ENCODE results near the gene RPL29. TPM values are rescaled to one million over a fixed set of nuclear protein-coding genes. Genes with fewer than 3 reads are reported as not detected.
A peak's percentile ranks its signal among the peaks of the same experiment; 100 is the strongest.

RPL29 gene
- total and polyA plus RNA-seq, 2 of the 13 experiments (the other 11 are each of a cell fraction or from before 2014, with no cell fraction given), result 1,348 to 2,263 TPM

GRCh38 chr3:51982352-51982837, 13.3 kb downstream of the RPL29 start (continued):
- TF ChIP-seq ZNF615 (CRISPR knock-in tag; IDR thresholded peaks at IDR 0.05; ENCODE audit: borderline replicate concordance), result no peak
- TF ChIP-seq CHCHD3 (CRISPR knock-in tag; IDR thresholded peaks at IDR 0.05), result no peak
- TF ChIP-seq SCMH1 (CRISPR knock-in tag; IDR thresholded peaks at IDR 0.05; ENCODE audit: borderline replicate concordance), result no peak
- TF ChIP-seq ZNF337 (CRISPR knock-in tag; IDR thresholded peaks at IDR 0.05; ENCODE audit: borderline replicate concordance, low read depth), result no peak
- no peak for TF ChIP-seq ZNF224 (CRISPR knock-in tag; IDR thresholded peaks at IDR 0.05)
- TF ChIP-seq ZBTB44 (CRISPR knock-in tag; IDR thresholded peaks at IDR 0.05), result no peak
- no peak; a peak in 1 of 4 replicates for TF ChIP-seq REST (IDR thresholded peaks at IDR 0.05; ENCODE audit: borderline replicate concordance in 1 of 2, low read depth in 1 of 2, low read length in 2 of 2)
- TF ChIP-seq, protein P1, sequence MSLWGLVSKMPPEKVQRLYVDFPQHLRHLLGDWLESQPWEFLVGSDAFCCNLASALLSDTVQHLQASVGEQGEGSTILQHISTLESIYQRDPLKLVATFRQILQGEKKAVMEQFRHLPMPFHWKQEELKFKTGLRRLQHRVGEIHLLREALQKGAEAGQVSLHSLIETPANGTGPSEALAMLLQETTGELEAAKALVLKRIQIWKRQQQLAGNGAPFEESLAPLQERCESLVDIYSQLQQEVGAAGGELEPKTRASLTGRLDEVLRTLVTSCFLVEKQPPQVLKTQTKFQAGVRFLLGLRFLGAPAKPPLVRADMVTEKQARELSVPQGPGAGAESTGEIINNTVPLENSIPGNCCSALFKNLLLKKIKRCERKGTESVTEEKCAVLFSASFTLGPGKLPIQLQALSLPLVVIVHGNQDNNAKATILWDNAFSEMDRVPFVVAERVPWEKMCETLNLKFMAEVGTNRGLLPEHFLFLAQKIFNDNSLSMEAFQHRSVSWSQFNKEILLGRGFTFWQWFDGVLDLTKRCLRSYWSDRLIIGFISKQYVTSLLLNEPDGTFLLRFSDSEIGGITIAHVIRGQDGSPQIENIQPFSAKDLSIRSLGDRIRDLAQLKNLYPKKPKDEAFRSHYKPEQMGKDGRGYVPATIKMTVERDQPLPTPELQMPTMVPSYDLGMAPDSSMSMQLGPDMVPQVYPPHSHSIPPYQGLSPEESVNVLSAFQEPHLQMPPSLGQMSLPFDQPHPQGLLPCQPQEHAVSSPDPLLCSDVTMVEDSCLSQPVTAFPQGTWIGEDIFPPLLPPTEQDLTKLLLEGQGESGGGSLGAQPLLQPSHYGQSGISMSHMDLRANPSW (CRISPR knock-in tag; IDR thresholded peaks at IDR 0.05; ENCODE audit: borderline replicate concordance), result no peak; the same call in 1 of the 2 replicates
- TF ChIP-seq, protein P2, sequence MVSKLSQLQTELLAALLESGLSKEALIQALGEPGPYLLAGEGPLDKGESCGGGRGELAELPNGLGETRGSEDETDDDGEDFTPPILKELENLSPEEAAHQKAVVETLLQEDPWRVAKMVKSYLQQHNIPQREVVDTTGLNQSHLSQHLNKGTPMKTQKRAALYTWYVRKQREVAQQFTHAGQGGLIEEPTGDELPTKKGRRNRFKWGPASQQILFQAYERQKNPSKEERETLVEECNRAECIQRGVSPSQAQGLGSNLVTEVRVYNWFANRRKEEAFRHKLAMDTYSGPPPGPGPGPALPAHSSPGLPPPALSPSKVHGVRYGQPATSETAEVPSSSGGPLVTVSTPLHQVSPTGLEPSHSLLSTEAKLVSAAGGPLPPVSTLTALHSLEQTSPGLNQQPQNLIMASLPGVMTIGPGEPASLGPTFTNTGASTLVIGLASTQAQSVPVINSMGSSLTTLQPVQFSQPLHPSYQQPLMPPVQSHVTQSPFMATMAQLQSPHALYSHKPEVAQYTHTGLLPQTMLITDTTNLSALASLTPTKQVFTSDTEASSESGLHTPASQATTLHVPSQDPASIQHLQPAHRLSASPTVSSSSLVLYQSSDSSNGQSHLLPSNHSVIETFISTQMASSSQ (IDR thresholded peaks at IDR 0.05; ENCODE audit: low read depth), result peak; percentile 27; the same call in 1 of the 2 replicates
- TF ChIP-seq, protein P2 (CRISPR knock-in tag; IDR thresholded peaks at IDR 0.05; ENCODE audit: borderline replicate concordance), result 0 out of 2 replicates have a peak, but pooled peaks have one; percentile 21
- peak; percentile 81 for TF ChIP-seq SALL1 (CRISPR knock-in tag; IDR thresholded peaks at IDR 0.05)
- peak; percentile 88 for TF ChIP-seq MEF2D (CRISPR knock-in tag; IDR thresholded peaks at IDR 0.05)
- TF ChIP-seq NFIC (IDR thresholded peaks at IDR 0.05; ENCODE audit: low read length), result no peak
- peak; percentile 62; the same call in 1 of the 2 replicates for TF ChIP-seq SNAI1 (CRISPR knock-in tag; IDR thresholded peaks at IDR 0.05; ENCODE audit: borderline replicate concordance)
- TF ChIP-seq CEBPB (IDR thresholded peaks at IDR 0.05; ENCODE audit: borderline replicate concordance, low read depth, low read length), result no peak
- TF ChIP-seq ZNF788 (CRISPR knock-in tag; IDR thresholded peaks at IDR 0.05; ENCODE audit: borderline replicate concordance), result peak; percentile 59; the same call in 1 of the 2 replicates
- no peak; the same call in 1 of the 2 replicates for TF ChIP-seq ZNF205 (CRISPR knock-in tag; IDR thresholded peaks at IDR 0.05)

All from HepG2 (cell line).